CD4-positive, alpha-beta T cell treated with Interleukin-4 for 4 hours (primary cell): ENCODE results near the gene BARX1.
"Not testable (repeated sequence)": the region's sequence is repeated elsewhere in the genome, so short reads cannot be mapped to it uniquely, and the experiment has no call there.

Experiments used
- DNase-seq: peaks from one replicate; pipeline ENCODE4 v3.0.0-alpha.2; 2020

The BARX1 gene, protein sequence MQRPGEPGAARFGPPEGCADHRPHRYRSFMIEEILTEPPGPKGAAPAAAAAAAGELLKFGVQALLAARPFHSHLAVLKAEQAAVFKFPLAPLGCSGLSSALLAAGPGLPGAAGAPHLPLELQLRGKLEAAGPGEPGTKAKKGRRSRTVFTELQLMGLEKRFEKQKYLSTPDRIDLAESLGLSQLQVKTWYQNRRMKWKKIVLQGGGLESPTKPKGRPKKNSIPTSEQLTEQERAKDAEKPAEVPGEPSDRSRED

DNA sequence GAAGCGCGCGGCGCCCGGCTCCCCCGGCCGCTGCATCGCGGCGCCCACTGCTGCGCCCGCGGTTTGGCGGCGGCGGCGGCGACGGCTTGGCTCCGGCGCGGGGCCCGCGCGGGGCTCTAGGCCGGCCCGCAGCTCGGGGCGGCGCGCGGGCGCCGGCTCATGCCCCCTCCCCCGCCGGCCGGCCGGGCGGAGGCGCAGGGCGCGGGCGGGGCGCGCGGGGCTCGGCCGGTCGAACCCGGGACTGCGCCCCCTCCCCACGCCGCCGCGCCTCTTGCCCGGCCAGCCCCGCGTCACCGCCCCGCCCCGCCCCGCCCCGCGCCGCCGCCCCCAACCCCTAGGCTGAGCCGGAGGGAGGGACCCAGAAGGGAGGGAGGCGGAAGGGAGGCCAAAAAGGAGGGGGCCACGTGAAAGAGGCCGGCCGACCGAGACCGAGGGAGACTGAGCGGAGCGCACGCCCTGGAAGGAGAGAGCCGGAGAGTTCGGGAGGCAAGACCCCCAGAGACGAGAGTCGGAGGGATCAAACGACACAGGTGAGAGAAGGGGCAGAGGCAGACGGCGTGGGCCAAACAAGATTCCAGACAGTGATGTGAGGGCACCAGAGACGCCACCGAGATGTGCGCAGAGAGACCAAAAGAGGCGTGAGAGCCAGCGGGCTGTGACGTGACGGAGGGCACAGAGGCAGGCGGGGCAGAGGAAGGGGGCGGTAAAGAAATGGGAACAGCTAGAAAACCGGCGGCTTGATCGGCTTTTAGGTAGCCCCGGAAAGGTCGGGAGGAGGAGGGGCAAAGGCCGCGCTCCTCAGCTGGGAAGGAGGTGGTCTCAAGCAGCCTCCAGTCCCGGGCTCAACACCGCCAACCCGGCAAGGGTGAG lies at the start of gene BARX1:
BARX1 (minus strand) TSS at position 245 of the 870 bp plus-strand sequence; CDS start at position 36, 209 bp downstream.
- DNase-seq, result no peak

DNA sequence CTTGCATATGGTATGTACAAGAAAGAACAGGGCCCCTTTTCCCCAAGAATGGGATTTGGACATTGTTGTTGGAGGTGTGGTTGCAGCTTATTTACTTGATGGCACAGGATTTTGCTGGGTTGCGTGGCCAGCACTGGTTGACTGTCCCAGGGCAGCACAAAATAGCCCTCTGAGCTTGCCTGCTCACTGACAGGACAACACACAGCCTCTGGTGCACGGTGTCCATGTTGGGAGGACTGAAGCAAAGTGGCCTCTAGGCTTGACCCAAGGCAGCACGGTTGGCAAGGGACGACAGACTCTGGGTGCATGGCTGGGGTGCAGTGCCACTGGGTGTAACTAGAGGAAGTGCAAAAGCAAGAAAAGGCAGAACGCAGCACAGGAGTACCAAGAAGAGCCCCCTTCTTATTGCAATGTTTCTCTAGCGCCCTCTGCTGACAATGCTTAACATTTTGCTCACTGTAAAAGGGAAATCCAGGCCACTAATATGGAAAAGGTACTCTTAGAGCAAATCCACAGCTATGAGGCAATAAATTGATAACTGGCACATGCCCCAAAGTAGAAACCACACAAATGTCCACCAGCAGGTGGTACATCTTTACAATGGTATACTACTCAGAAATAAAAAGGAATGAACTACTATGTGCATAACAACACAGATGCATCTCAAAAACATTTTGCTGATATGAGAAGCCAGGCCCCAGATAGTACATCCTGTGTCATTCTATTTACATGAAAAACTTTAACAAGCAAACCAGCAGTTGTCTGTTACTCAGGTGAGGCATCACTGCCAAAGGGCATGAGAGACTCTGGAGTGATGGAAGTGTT lies 47.4 kb upstream of the BARX1 start:
- DNase-seq, result no peak

DNA sequence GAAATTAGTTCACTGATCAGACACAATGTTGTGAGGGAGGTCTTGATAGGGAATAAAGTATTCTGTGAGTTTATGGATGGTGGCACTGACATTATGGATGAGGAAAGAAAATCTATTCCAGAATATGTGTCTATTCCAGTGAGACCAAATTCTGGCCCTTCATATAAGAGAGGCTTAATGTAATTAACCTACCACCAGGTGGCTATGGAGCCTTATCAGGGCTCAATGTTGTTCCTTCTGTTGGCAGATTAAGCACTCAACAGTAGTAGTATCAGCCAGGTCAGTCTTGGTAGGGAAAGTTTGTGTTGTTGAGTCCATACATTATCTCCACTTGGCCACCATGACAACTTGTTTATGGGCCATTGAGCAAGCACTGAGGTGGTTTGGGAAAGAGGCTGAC lies 41.7 kb upstream of the BARX1 start:
- no peak for DNase-seq

DNA sequence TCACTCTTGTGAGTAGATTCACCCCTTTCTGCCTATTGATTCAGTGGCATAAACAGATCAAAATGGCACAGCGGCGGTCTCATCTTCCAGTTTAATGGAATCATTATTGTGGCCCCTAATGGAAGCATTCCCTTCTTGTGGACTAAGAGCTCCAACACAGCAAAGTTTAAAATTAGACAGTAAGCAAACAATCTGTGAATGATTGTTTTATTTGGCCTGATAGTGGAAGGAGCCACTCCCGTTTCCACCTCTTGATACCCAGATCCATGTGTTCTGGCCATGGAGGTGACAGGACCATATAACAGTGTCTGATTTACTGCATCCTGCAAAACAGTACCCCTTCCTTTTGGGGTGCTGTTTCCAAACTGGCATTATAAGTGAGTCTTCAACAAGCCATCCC lies 41.2 kb upstream of the BARX1 start:
- DNase-seq, result no peak

DNA sequence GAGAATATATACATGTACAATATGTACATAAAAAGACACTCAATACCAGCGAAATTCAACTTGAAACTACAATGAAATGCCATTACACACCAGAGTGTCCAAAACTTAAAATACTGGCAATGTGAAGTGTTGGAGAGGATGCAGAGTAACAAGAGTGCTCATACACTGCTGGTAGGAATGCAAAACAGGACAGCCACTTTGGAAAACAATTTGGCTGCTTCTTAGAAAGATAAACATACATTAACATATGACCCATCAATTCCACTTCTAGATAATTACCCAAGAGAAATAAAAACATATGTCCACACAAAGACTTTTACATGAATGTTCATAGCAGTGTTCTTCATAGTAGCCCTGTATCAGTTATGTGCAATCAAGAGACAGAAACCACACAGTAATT lies 39.4 kb upstream of the BARX1 start:
- DNase-seq, result no peak

DNA sequence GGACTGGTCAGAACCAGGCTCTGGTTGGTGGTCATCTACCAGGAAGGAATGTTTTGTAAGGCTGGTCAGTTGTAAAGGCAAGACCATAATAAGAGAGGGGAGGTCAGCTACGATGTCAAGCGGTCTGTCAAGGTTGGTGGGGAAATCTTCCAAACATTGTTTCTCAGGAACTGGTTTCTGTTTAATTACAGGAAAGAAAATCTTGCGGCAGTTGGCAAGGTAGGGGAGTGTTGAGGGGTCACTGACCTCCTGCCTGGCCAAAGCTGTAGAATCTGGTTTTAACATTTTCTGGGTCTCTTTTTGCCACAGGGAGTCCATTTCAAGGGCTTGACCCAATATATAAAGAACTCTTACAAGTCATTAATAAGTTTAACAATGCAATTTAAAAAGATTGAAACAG lies 39.0 kb upstream of the BARX1 start:
- DNase-seq, result no peak

DNA sequence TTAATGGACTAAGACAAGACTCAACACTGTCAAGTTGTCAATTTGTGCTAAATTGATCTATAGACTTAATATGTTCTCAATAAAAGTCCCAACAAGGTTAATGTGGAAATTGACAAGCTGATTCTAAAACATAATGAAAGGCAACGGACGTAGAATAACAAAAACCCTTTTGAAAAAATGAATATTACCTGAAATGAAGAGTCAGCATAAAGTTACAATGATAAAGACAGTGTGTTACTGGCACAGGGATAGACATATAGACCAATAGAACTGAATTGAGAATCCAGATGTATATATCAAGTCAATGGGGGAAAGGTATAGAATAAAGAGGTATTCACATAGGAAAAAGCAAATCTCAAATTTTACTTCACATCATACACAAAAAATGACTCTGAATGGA lies 37.7 kb upstream of the BARX1 start:
- no peak for DNase-seq

DNA sequence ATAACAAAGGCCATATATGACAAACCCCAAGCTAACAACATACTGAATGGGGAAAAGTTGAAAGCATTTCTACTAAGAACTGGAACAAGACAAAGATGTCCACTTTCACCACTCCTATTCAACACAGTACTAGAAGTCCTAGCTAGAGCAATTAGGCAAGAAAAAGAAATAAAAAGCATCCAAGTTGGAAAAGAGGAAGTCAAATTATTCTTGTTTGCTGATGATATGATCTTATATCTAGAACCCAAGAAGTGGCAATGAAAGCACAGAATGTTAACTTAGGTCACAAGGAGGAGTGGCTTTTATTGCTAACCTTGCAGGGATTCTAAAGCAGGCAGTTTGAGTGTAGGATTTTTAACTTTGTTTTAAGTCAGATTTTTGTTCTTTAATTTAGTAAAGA lies 35.3 kb upstream of the BARX1 start:
- no peak for DNase-seq

DNA sequence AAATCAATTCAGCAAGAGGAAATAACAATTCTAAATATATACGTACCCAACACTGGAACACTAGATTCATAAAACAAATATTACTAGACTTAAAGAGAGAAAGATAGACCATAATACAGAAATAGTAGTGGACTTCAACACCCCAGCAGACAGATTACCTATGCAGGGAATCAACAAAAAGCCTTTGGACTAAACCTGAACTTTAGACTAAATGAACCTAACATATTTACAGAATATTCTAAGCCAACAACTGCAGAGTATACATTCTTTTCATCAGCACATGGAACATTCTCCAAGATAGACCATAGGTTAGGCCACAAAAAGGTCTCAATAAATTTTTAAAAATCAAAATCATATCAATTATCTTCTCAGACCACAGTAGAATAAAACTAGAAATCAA lies 32.9 kb upstream of the BARX1 start:
- no peak for DNase-seq

DNA sequence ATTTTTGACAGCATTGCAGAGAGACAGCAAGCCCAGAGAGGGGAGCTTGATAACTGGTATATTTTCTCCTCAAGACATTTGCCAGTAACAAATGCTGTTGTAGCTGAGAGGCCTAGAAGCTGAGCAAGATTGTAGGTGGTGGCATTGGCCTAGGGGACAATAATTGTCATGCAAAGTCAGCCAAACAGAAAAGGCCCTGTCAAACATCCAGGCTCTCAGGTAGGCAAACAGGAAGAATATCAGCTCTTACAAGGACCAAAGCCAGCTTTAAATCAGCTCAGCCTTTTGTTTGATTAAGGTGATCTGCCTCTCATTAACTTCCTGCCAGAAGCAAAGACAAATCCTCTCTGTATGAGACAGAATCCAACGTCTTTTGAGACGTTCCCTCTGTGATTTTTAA lies 29.7 kb upstream of the BARX1 start:
- no peak for DNase-seq

DNA sequence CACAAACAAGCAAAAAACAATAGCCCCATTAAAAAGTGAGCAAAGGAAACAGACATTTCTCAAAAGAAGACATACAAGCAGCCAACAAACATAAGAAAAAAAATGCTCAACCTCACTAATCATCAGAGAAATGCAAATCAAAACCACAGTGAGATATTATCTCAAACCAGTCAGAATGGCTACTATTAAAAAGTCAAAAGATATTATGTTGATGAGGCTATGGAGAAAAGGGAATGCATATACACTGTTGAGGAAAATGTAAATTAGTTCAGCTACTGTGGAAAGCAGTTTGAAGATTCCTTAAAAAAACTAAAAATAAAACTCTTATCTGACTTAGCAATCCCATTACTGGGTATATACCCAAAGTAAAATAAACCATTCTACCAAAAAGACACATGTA lies 28.7 kb upstream of the BARX1 start:
- DNase-seq, result no peak

DNA sequence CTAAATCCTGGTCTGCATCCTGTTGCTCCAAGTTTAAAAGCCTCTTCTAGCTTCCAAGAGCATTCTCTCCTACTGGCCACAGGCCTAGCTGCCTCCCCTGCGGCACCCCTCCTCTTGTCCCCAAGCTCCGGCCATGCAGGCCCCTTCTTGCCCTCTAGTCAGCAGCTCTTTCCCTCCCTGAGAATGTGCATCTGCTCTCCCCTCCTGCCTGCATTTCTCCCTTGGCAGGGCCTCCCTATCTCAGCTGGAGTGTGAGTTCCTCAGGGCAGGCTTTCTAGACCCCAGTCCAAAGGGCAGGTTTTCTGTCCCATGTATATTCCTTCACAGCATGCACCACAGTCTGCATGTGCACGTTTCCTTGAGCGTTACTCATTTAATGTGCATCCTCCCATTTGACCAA lies 24.6 kb upstream of the BARX1 start:
- DNase-seq, result no peak

DNA sequence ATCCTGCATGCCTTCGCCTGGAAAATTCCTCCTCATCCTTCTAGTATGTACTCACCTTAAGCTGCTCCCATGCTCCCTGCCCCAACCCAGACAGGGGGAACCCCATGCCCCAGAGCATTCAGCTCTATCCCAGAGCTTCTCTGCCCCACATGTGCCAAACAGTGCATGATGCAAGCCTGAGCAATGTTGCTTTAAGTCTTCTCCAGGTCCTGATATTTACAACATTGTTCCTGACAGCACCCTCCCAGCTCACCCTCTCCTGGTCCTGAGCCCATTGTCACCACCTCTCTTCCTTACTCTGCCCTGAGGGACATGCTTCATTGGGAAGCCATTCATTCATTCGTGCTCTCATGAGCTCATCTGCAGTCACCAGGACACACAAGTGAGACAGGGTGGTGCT lies 23.4 kb upstream of the BARX1 start:
- no peak for DNase-seq

DNA sequence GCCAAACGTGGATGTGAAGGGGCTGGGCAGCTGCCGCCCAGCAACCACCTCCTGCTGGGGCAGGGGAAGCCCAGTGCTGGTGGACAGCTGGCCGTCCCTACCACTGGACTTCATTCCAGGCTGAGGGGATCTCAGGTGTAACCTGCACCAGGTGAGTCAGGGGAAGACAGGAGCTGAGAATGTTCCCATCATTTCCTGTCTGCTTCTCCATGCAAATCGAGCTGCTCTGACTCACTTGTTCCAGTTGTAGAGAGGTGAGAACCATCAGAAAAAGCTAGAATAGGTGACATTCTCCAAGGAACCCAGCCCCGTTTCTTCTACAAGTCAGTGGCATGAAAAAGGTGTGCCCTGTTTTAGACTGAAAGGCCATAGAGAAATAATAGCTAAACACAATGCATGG lies 21.8 kb upstream of the BARX1 start:
- no peak for DNase-seq

DNA sequence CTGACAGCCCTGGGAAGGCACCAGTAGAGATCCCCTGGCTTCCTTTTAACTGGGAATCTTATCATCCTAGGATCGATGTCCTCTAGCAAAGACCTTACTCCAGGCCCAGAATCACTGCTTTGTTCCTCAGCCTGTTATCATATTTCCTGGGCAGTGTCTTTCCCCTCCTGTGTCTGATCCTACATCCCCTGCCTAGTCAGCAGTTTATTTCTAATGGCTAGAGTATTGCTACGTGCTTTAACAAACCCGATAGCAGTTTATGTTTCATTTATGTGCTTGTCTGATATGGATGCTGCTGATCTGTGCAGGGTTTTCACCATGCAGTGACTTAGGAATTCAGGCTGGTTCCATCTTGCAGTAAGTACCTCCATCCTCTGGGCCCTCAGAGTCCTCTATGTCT lies 20.9 kb upstream of the BARX1 start:
- DNase-seq, result no peak

DNA sequence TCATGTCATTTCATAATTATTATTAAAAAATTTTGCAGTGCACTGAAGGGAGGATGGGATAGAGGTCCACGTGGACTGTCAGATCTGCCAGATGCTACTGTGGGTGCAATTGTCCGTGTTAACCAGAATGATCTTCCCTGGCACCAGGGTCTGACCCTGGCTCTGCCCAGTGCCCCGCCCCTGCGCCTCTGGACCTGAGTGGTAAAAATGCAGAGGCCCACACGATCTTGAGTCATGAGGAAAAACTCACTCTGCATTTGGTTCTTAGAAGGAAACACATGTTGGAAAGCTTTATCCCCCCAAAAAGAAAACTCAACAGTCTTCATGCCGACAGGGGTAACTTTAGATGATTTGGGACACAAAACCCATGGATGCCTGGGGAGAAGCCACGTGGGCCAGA lies 20.1 kb upstream of the BARX1 start:
- DNase-seq, result no peak

DNA sequence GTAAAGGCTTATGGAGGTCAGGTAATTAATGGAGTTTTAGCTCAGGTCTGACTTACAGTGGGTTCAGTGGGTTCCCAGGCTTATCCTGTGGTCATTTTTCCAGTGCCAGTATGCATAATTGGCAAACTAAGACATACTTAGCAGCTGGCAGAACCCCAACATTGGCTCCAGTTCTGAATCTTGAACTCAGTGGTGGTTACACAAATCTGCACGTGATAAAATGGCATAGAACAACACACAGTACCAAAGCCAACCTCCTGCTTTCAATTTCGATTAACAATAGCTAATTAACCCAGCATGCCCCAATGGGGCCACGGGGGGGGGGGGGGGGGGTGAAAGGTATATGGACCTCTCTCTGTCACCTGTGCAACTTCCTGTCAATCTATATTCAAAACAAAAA lies 19.0 kb upstream of the BARX1 start:
- no peak for DNase-seq

DNA sequence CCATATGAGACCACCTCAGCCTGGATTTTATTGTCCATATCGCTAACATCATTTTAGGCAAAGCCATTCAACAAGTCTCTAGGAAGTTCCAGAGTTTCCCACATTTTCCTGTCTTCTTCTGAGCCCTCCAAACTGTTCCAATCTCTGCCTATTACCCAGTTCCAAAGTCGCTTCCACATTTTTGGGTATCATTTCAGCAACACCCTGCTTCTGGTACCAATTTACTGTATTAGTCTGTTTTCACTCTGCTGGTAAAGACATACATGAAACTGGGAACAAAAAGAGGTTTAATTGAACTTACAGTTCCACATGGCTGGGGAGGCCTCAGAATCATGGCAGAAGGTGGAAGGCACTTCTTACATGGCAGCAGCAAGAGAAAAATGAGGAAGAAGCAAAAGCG lies 17.5 kb upstream of the BARX1 start:
- DNase-seq, result not testable (repeated sequence)

DNA sequence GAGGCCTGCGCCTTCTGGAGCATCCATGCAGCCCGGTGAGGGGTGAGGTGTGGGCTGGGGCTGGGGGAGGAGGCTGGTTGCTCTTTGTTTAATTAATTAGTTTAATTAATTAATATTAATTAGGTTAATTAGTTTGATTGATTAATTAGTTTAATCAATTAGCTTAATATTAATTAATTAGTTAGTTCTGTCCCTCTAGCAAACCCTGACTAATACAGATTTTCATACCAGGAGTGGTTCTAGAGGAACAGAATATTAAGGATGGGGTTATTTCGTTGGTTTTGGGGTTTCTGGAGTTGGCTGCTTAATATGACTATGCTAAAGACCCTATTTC lies 14.1 kb upstream of the BARX1 start:
- DNase-seq, result no peak

DNA sequence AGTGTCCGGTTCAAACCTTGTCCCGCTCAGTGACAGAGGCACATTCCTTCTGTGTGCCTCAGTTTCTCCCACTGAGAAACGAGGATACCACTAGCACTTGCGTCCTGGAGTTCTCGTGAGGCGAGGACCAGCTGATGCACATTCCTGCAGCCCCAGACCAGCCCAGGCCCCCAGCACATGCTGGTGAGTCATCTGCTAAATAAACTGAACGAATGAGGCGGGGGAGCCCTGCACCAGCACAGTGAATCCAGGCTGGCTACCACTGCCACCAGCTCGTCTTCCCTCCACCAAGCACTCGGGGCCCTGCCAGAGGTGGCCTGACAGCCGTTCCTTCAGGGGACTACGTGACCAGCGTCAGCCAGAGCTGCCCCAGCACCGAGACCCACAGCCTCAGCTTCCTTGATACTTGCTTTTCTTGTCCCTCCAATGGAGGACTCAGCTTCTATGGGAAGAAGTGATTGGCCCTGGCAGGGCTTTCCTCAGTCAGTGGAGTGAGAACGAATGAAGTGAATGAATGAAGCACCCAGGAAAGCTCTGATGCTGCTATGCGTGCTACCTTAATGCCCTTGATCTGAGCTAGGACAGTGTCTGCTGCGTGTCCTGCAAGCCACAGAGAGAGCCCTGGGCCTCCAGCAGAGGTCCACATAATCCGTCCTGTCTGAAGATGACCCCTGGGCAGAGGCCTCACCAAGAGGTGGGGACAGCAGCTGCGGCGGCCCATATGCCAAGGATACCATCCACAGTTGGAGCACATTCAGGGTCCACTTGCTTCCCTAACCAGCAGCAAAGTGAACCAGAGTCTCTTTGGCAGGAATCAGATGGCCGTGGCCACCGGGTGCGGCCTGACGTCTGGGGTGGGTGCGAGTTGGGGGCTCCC lies 13.5 kb upstream of the BARX1 start:
- DNase-seq, result no peak

DNA sequence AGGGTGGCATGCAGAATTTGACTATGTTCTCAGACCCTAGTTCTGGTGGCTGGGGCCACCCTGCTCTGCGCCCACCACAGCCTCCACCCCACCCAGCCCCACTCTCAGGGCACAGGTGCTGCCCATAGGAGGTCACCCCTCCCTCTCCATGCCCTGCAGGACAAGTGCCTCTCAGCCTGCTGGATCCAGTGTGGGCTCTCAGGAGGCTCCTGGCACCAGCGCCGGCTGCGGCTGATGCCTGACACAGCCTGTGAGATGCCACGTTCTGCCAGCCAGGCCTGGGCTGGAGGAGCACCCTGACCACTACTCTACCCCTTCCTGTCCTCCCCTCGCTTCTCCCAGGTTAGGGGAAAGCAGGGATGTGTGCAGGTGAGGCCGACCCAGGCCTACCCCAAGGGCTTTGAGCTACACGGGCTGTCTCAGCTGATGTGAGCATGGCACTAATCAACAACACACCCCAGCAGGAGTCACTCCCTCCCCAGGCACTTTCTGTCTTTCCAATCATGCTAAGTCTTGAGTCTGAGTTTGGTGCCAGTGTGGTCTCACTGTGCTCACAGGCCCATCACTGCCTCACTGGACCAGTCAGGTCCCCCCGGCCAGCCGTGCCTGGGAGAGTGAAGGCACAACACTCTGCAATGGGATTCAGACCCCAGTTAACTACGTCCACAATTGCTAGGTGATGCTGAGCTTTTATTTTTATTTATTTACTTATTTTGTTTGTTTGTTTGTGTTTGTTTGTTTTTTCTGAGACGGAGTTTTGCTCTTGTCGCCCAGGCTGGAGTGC lies 12.1 kb upstream of the BARX1 start:
- DNase-seq, result no peak
